ENCODE results near the gene VDR.

Gene VDR

GRCh38 chr12:47887529-47887928, 17.3 kb downstream of the VDR start:
- peaks cover 2% of the 10 kb centered on the region for H3K27me3 ChIP-seq (ENCODE audit: control insufficient read depth, insufficient read depth, low read length)
- H3K36me3 ChIP-seq (ENCODE audit: control insufficient read depth, insufficient read depth, low read length), result no peaks in the 10 kb centered on the region
- no peak overlapping the region for H3K9ac ChIP-seq (ENCODE audit: low read depth, low read length)
- no peaks in the 10 kb centered on the region for H3K4me1 ChIP-seq (ENCODE audit: control insufficient read depth, insufficient read depth, low read length)
- no peaks in the 10 kb centered on the region for H3K9me3 ChIP-seq (ENCODE audit: control insufficient read depth, insufficient read depth, low read length)
- no peak overlapping the region for H3K4me3 ChIP-seq (ENCODE audit: low read depth, low read length)

- H3K4me3 ChIP-seq (ENCODE audit: low read depth, low read length), result no peak overlapping the region
- H3K27me3 ChIP-seq (ENCODE audit: control insufficient read depth, insufficient read depth, low read length), result peaks cover 2% of the 10 kb centered on the region
- no peak overlapping the region for H3K9ac ChIP-seq (ENCODE audit: low read depth, low read length)
- H3K36me3 ChIP-seq (ENCODE audit: control insufficient read depth, insufficient read depth, low read length), result no peaks in the 10 kb centered on the region
- H3K9me3 ChIP-seq (ENCODE audit: control insufficient read depth, insufficient read depth, low read length), result no peaks in the 10 kb centered on the region
- no peaks in the 10 kb centered on the region for H3K4me1 ChIP-seq (ENCODE audit: control insufficient read depth, insufficient read depth, low read length)
Measured at GRCh38 chr12:47886510-47887240, 18.1 kb downstream of the VDR start.

GRCh38 chr12:47885566-47885965, 19.2 kb downstream of the VDR start:
- H3K4me3 ChIP-seq (ENCODE audit: low read depth, low read length), result no peak overlapping the region
- no peaks in the 10 kb centered on the region for H3K36me3 ChIP-seq (ENCODE audit: control insufficient read depth, insufficient read depth, low read length)
- H3K4me1 ChIP-seq (ENCODE audit: control insufficient read depth, insufficient read depth, low read length), result no peaks in the 10 kb centered on the region
- H3K9me3 ChIP-seq (ENCODE audit: control insufficient read depth, insufficient read depth, low read length), result no peaks in the 10 kb centered on the region
- no peak overlapping the region for H3K9ac ChIP-seq (ENCODE audit: low read depth, low read length)
- peaks cover 2% of the 10 kb centered on the region for H3K27me3 ChIP-seq (ENCODE audit: control insufficient read depth, insufficient read depth, low read length)

GRCh38 chr12:47885012-47885501, 19.7 kb downstream of the VDR start:
- Histone ChIP-seq H3K4me3 (ENCODE audit: low read depth, low read length) (no peak overlapping the region), H3K27me3 (ENCODE audit: control insufficient read depth, insufficient read depth, low read length) (peaks cover 2% of the 10 kb centered on the region), H3K4me1 (ENCODE audit: control insufficient read depth, insufficient read depth, low read length) (no peaks in the 10 kb centered on the region), H3K36me3 (ENCODE audit: control insufficient read depth, insufficient read depth, low read length) (no peaks in the 10 kb centered on the region), H3K9ac (ENCODE audit: low read depth, low read length) (no peak overlapping the region), H3K9me3 (ENCODE audit: control insufficient read depth, insufficient read depth, low read length) (no peaks in the 10 kb centered on the region)

- H3K9ac ChIP-seq (ENCODE audit: low read depth, low read length), result no peak overlapping the region
- H3K27me3 ChIP-seq (ENCODE audit: control insufficient read depth, insufficient read depth, low read length), result peaks cover 2% of the 10 kb centered on the region
- H3K9me3 ChIP-seq (ENCODE audit: control insufficient read depth, insufficient read depth, low read length), result no peaks in the 10 kb centered on the region
- no peak overlapping the region for H3K4me3 ChIP-seq (ENCODE audit: low read depth, low read length)
- no peaks in the 10 kb centered on the region for H3K4me1 ChIP-seq (ENCODE audit: control insufficient read depth, insufficient read depth, low read length)
- H3K36me3 ChIP-seq (ENCODE audit: control insufficient read depth, insufficient read depth, low read length), result no peaks in the 10 kb centered on the region
Measured at GRCh38 chr12:47884501-47884900, 20.3 kb downstream of the VDR start.

- H3K9me3 ChIP-seq (ENCODE audit: control insufficient read depth, insufficient read depth, low read length), result no peaks in the 10 kb centered on the region
Measured at GRCh38 chr12:47883663-47884195, 21.1 kb downstream of the VDR start.

GRCh38 chr12:47882781-47883546, 21.8 kb downstream of the VDR start:
- no peaks in the 10 kb centered on the region for H3K9me3 ChIP-seq (ENCODE audit: control insufficient read depth, insufficient read depth, low read length)
- no peak overlapping the region for H3K9ac ChIP-seq (ENCODE audit: low read depth, low read length)
- peaks cover 2% of the 10 kb centered on the region for H3K27me3 ChIP-seq (ENCODE audit: control insufficient read depth, insufficient read depth, low read length)
- no peaks in the 10 kb centered on the region for H3K4me1 ChIP-seq (ENCODE audit: control insufficient read depth, insufficient read depth, low read length)
- H3K36me3 ChIP-seq (ENCODE audit: control insufficient read depth, insufficient read depth, low read length), result no peaks in the 10 kb centered on the region
- no peak overlapping the region for H3K4me3 ChIP-seq (ENCODE audit: low read depth, low read length)

More at GRCh38 chr12:47883663-47884195, 21.1 kb downstream of the VDR start:
- no peaks in the 10 kb centered on the region for H3K36me3 ChIP-seq (ENCODE audit: control insufficient read depth, insufficient read depth, low read length)
- H3K27me3 ChIP-seq (ENCODE audit: control insufficient read depth, insufficient read depth, low read length), result peaks cover 2% of the 10 kb centered on the region
- no peaks in the 10 kb centered on the region for H3K4me1 ChIP-seq (ENCODE audit: control insufficient read depth, insufficient read depth, low read length)
- no peak overlapping the region for H3K4me3 ChIP-seq (ENCODE audit: low read depth, low read length)
- H3K9ac ChIP-seq (ENCODE audit: low read depth, low read length), result no peak overlapping the region

- no peaks in the 10 kb centered on the region for H3K9me3 ChIP-seq (ENCODE audit: control insufficient read depth, insufficient read depth, low read length)
- no peak overlapping the region for H3K9ac ChIP-seq (ENCODE audit: low read depth, low read length)
- H3K4me1 ChIP-seq (ENCODE audit: control insufficient read depth, insufficient read depth, low read length), result no peaks in the 10 kb centered on the region
- H3K4me3 ChIP-seq (ENCODE audit: low read depth, low read length), result no peak overlapping the region
- H3K36me3 ChIP-seq (ENCODE audit: control insufficient read depth, insufficient read depth, low read length), result no peaks in the 10 kb centered on the region
- peaks cover 2% of the 10 kb centered on the region for H3K27me3 ChIP-seq (ENCODE audit: control insufficient read depth, insufficient read depth, low read length)
Measured at GRCh38 chr12:47881826-47882427, 22.9 kb downstream of the VDR start.

- no peaks in the 10 kb centered on the region for H3K4me1 ChIP-seq (ENCODE audit: control insufficient read depth, insufficient read depth, low read length)
- H3K4me3 ChIP-seq (ENCODE audit: low read depth, low read length), result no peak overlapping the region
- H3K36me3 ChIP-seq (ENCODE audit: control insufficient read depth, insufficient read depth, low read length), result no peaks in the 10 kb centered on the region
- H3K27me3 ChIP-seq (ENCODE audit: control insufficient read depth, insufficient read depth, low read length), result peaks cover 2% of the 10 kb centered on the region
- no peak overlapping the region for H3K9ac ChIP-seq (ENCODE audit: low read depth, low read length)
- H3K9me3 ChIP-seq (ENCODE audit: control insufficient read depth, insufficient read depth, low read length), result no peaks in the 10 kb centered on the region
Measured at GRCh38 chr12:47881051-47881450, 23.7 kb downstream of the VDR start.

- H3K27me3 ChIP-seq (ENCODE audit: control insufficient read depth, insufficient read depth, low read length), result peaks cover 2% of the 10 kb centered on the region
- H3K4me1 ChIP-seq (ENCODE audit: control insufficient read depth, insufficient read depth, low read length), result no peaks in the 10 kb centered on the region
- no peaks in the 10 kb centered on the region for H3K36me3 ChIP-seq (ENCODE audit: control insufficient read depth, insufficient read depth, low read length)
- no peaks in the 10 kb centered on the region for H3K9me3 ChIP-seq (ENCODE audit: control insufficient read depth, insufficient read depth, low read length)
- H3K9ac ChIP-seq (ENCODE audit: low read depth, low read length), result no peak overlapping the region
- H3K4me3 ChIP-seq (ENCODE audit: low read depth, low read length), result no peak overlapping the region
Measured at GRCh38 chr12:47878918-47879481, 25.8 kb downstream of the VDR start.

GRCh38 chr12:47878293-47878917, 26.4 kb downstream of the VDR start:
- H3K4me3 ChIP-seq (ENCODE audit: low read depth, low read length), result no peak overlapping the region
- H3K4me1 ChIP-seq (ENCODE audit: control insufficient read depth, insufficient read depth, low read length), result no peaks in the 10 kb centered on the region
- H3K36me3 ChIP-seq (ENCODE audit: control insufficient read depth, insufficient read depth, low read length), result no peaks in the 10 kb centered on the region
- H3K9me3 ChIP-seq (ENCODE audit: control insufficient read depth, insufficient read depth, low read length), result no peaks in the 10 kb centered on the region
- peaks cover 2% of the 10 kb centered on the region for H3K27me3 ChIP-seq (ENCODE audit: control insufficient read depth, insufficient read depth, low read length)
- no peak overlapping the region for H3K9ac ChIP-seq (ENCODE audit: low read depth, low read length)
